AG20443 (cell line): ENCODE results near the gene OAS3.
"Not testable (repeated sequence)": the region's sequence is repeated elsewhere in the genome, so short reads cannot be mapped to it uniquely, and the experiment has no call there.

Experiments used
- DNase-seq: peaks from one replicate; pipeline ENCODE4 v3.0.0; 2012; ENCODE audit warnings: low spot score, mixed read lengths

Gene OAS3

GRCh38 chr12:112924986-112925385 is 13.3 kb upstream of the OAS3 start:
- DNase-seq = no peak

- not testable (repeated sequence) for DNase-seq
Measured at GRCh38 chr12:112926416-112927033, 11.7 kb upstream of the OAS3 start.

- DNase-seq = no peak
Measured at GRCh38 chr12:112927475-112927874, 10.8 kb upstream of the OAS3 start.

GRCh38 chr12:112927925-112928324 is 10.3 kb upstream of the OAS3 start:
- no peak for DNase-seq

- no peak for DNase-seq
Measured at GRCh38 chr12:112928978-112929377, 9.3 kb upstream of the OAS3 start.

- DNase-seq = no peak
Measured at GRCh38 chr12:112929715-112930114, 8.6 kb upstream of the OAS3 start.

- DNase-seq = no peak
Measured at GRCh38 chr12:112930350-112930749, 7.9 kb upstream of the OAS3 start.

GRCh38 chr12:112932485-112933128 is 5.7 kb upstream of the OAS3 start:
- DNase-seq = no peak

GRCh38 chr12:112933129-112933505 is 5.2 kb upstream of the OAS3 start:
- DNase-seq = no peak

GRCh38 chr12:112936264-112936663 is 2.0 kb upstream of the OAS3 start:
- DNase-seq = no peak

- no peak for DNase-seq
Measured at GRCh38 chr12:112936927-112937326, 1.3 kb upstream of the OAS3 start.

GRCh38 chr12:112938751-112939150 is 477 bp downstream of the OAS3 start:
- DNase-seq = no peak

GRCh38 chr12:112939761-112940381 is 1.6 kb downstream of the OAS3 start:
- DNase-seq = no peak

GRCh38 chr12:112941528-112942335 is 3.5 kb downstream of the OAS3 start:
- DNase-seq = no peak

- DNase-seq = no peak
Measured at GRCh38 chr12:112942572-112942971, 4.3 kb downstream of the OAS3 start.

- peak; percentile 34 for DNase-seq
Measured at GRCh38 chr12:112944024-112944690, 5.9 kb downstream of the OAS3 start.

- no peak for DNase-seq
Measured at GRCh38 chr12:112945515-112945914, 7.2 kb downstream of the OAS3 start.

- no peak for DNase-seq
Measured at GRCh38 chr12:112946236-112947000, 8.1 kb downstream of the OAS3 start.

- no peak for DNase-seq
Measured at GRCh38 chr12:112947314-112947713, 9.0 kb downstream of the OAS3 start.

GRCh38 chr12:112947761-112948160 is 9.5 kb downstream of the OAS3 start:
- no peak for DNase-seq

- no peak for DNase-seq
Measured at GRCh38 chr12:112948806-112949205, 10.5 kb downstream of the OAS3 start.
